CD4-positive, CD25-positive, alpha-beta regulatory T cell (primary cell): ENCODE results near the gene TK2. TPM values are rescaled to one million over a fixed set of nuclear protein-coding genes. Genes with fewer than 3 reads are reported as not detected.

ENCODE experiments used
- ATAC-seq, 2 donors: fragments of 150-1000 bp; cut with Tn5 transposase; one replicate each; pipeline ENCODE4 v1.10.0; 2021; ENCODE audit warnings: low read depth in 2 of 2, moderate number of reproducible peaks in 2 of 2, moderate library complexity in 1 of 2
- DNase-seq, 3 donors: peaks; one replicate each; pipeline versions ENCODE4 v3.0.0 to v3.0.0-alpha.2; 2012 to 2022; ENCODE audit warnings: mixed read lengths in 1 of 3
- H3K27ac ChIP-seq: one replicate; pipeline ENCODE4 v1.7.0; 2013; ENCODE audit warnings: mild to moderate bottlenecking, low read length; ENCODE audit not compliant: insufficient read depth, poor library complexity, severe bottlenecking
- H3K27me3 ChIP-seq: one replicate; pipeline ENCODE4 v1.7.0; 2013; ENCODE audit warnings: low read length; ENCODE audit not compliant: control insufficient read depth, insufficient read depth
- H3K36me3 ChIP-seq: one replicate; pipeline ENCODE4 v1.7.0; 2013; ENCODE audit warnings: mild to moderate bottlenecking, low read length, moderate library complexity; ENCODE audit not compliant: control insufficient read depth, insufficient read depth
- H3K4me1 ChIP-seq: 2 replicates; pipeline ENCODE4 v1.7.0; 2013; ENCODE audit warnings: mild to moderate bottlenecking, low read length; ENCODE audit not compliant: insufficient read depth, control insufficient read depth, poor library complexity, severe bottlenecking
- H3K4me3 ChIP-seq: one replicate; pipeline ENCODE4 v1.7.0; 2013; ENCODE audit warnings: low read depth, mild to moderate bottlenecking, low read length, moderate library complexity
- H3K9me3 ChIP-seq, 2 experiments: 1 replicate in 1 of 2; 2 replicates in 1 of 2; pipeline ENCODE4 v1.7.0; 2013; ENCODE audit warnings: low read length in 2 of 2, mild to moderate bottlenecking in 1 of 2, moderate library complexity in 1 of 2; ENCODE audit not compliant: control insufficient read depth in 2 of 2
- H3K27ac Mint-ChIP-seq, 3 donors: one replicate each; pipeline ENCODE4 v1.8.0; 2020 to 2022; ENCODE audit warnings: mild to moderate bottlenecking in 3 of 3, mixed read lengths in 3 of 3, moderate library complexity in 2 of 3
- H3K27me3 Mint-ChIP-seq: one replicate; pipeline ENCODE4 v1.8.0; 2022; ENCODE audit warnings: mild to moderate bottlenecking, mixed read lengths
- H3K36me3 Mint-ChIP-seq: one replicate; pipeline ENCODE4 v1.8.0; 2020; ENCODE audit warnings: mixed read lengths
- H3K4me1 Mint-ChIP-seq, 4 donors: one replicate each; pipeline ENCODE4 v1.8.0; 2020 to 2022; ENCODE audit warnings: mixed read lengths in 4 of 4, mild to moderate bottlenecking in 1 of 4
- H3K4me3 Mint-ChIP-seq, 4 donors: one replicate each; pipeline ENCODE4 v1.8.0; 2020 to 2022; ENCODE audit warnings: mild to moderate bottlenecking in 4 of 4, mixed read lengths in 4 of 4, moderate library complexity in 3 of 4
- H3K9me3 Mint-ChIP-seq, 7 donors: one replicate each; pipeline ENCODE4 v1.8.0; 2020 to 2022; ENCODE audit warnings: mixed read lengths in 7 of 7, mild to moderate bottlenecking in 3 of 7, moderate library complexity in 2 of 7
- polyA plus RNA-seq, 4 donors: library from polyadenylated mRNA; unstranded; fragments of 300-500 nt; fragmentation: Illumina TruSeq; gene quantifications; one replicate each; pipeline ENCODE4 v1.2.3, GENCODE V29; 2021
- total RNA-seq: library from RNA; stranded (reverse); gene quantifications from one replicate; pipeline ENCODE4 v1.2.3, GENCODE V29; 2022

Gene TK2
- total and polyA plus RNA-seq, 5 donors from 2014 or later = 5.1 to 8.8 (median 8.2) TPM

DNA sequence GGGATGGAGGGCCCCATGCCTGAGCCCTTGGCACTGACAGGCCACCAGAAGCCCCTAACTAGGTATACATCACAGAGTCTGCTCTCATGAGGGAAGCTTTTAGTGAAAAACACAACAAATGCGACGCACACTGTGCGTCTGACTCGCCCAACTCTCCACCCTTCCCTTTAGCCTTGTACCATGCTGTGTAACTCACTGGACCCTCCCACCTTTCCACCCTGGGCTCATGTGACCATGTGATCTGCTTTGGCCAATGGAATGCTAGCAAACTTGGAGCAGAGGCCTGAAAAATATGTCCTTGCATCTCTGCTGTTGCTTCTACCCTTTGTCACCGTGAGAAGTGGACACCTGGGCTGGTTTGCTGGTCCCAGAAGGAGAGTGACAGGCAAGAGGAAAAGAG lies 21.6 kb downstream of the TK2 start:
- no peaks in the 10 kb centered on the region for H3K27me3 ChIP-seq
- H3K27me3 Mint-ChIP-seq = no peaks in the 10 kb centered on the region
- peak overlapping the region in 2 of 3 donors; percentile 63 to 93 for H3K27ac Mint-ChIP-seq
- H3K4me1 Mint-ChIP-seq = peaks cover 5 to 57% (median 31%) of the 10 kb centered on the region in 4 donors
- no peak overlapping the region for H3K4me3 ChIP-seq
- no peaks in the 10 kb centered on the region for H3K9me3 ChIP-seq
- H3K36me3 Mint-ChIP-seq = peaks cover 4% of the 10 kb centered on the region
- no peak for DNase-seq
- no peaks in the 10 kb centered on the region for H3K9me3 Mint-ChIP-seq
- no peak overlapping the region for H3K4me3 Mint-ChIP-seq
- peaks cover 27% of the 10 kb centered on the region for H3K4me1 ChIP-seq
- H3K27ac ChIP-seq = no peak overlapping the region
- ATAC-seq = no peak
- no peaks in the 10 kb centered on the region for H3K36me3 ChIP-seq

DNA sequence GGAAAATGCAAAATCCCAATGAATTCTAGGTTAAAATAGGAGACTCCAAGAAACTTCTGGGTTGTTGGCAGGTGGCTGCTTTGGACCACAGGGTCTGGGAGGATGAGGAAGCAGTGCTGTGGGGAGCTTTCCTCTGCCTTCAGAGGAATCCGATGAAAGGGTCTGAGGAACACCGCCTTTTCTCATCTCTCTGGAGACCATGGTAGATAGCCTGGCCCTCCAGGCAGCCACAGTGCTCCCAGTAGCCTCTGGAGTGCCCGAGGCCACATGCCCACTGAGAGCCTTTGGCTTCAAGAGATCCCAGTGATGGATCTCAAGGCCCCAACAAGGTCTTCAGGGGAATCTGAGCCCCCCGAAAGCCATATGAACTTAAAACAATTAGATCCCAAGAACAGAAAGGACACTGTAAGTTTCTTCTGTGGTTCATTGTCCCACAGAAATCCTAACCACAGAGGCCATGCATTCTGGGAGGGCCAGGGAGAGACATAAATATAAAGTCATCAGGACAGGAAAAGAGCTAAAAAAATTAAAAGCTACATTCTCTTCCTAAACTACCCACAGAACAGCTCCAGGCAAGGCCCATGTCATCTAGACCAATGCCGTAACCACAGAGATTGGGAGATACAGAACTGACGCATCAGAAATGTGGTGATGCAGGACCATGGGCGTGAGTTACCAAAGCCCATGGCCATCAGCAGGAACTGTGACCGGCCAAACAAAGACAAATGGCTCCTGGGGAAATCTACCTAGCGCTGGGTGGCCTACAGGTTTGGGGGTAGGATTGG lies 24.3 kb downstream of the TK2 start:
- Mint-ChIP-seq H3K27me3 (no peaks in the 10 kb centered on the region), H3K36me3 (peaks cover 4% of the 10 kb centered on the region), H3K4me1 (peaks cover 5 to 84% (median 53%) of the 10 kb centered on the region in 4 donors), H3K4me3 (peak overlapping the region in 1 of 4 donors; percentile 4), H3K27ac (peak overlapping the region; percentile 89 to 93 (median 90)), H3K9me3 (no peaks in the 10 kb centered on the region)
- Histone ChIP-seq H3K4me1 (peaks cover 54% of the 10 kb centered on the region), H3K9me3 (no peaks in the 10 kb centered on the region), H3K27ac (peak overlapping the region; percentile 73), H3K27me3 (no peaks in the 10 kb centered on the region), H3K36me3 (no peaks in the 10 kb centered on the region), H3K4me3 (no peak overlapping the region)
- DNase-seq = no peak
- ATAC-seq = no peak

DNA sequence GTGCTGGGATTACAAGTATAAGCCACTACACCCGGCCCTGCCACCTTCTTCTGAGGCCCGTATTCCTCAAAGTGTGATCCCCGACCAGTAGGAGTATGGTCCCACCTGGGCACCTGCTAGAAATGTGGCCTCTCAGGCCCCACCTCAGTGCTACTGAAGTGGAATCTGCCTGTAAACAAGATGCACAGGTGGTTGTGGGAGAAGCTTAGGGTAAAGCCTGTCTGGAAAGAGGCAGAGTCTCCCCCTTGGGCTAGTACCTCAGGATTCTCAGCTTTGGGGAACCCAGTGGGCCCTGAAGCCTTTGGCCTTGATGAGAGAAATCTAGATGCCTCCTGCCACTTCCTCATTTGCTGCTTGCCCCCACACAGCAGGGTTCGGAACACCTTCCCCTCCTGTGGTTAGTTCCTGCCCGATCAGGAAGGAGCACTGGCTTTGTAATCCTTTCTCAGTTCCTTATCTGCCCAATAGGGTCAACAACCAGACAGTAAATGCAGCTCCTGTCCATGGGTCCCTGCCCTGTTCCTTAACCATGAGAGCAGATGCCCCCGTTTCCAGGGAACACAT lies 25.2 kb downstream of the TK2 start:
- no peaks in the 10 kb centered on the region for H3K9me3 Mint-ChIP-seq
- peak overlapping the region; percentile 85 to 93 (median 90) for H3K27ac Mint-ChIP-seq
- H3K4me1 Mint-ChIP-seq = peaks cover 5 to 90% (median 57%) of the 10 kb centered on the region in 4 donors
- peak overlapping the region; percentile 8 to 84 (median 52) for H3K4me3 Mint-ChIP-seq
- ATAC-seq = no peak
- Histone ChIP-seq H3K27me3 (no peaks in the 10 kb centered on the region), H3K4me1 (peaks cover 63% of the 10 kb centered on the region), H3K27ac (peak overlapping the region; percentile 73), H3K4me3 (peak overlapping the region; percentile 19), H3K9me3 (no peaks in the 10 kb centered on the region), H3K36me3 (no peaks in the 10 kb centered on the region)
- H3K36me3 Mint-ChIP-seq = peaks cover 2% of the 10 kb centered on the region
- peak in 2 of 3 donors; percentile 13 to 40 for DNase-seq
- H3K27me3 Mint-ChIP-seq = no peaks in the 10 kb centered on the region

DNA sequence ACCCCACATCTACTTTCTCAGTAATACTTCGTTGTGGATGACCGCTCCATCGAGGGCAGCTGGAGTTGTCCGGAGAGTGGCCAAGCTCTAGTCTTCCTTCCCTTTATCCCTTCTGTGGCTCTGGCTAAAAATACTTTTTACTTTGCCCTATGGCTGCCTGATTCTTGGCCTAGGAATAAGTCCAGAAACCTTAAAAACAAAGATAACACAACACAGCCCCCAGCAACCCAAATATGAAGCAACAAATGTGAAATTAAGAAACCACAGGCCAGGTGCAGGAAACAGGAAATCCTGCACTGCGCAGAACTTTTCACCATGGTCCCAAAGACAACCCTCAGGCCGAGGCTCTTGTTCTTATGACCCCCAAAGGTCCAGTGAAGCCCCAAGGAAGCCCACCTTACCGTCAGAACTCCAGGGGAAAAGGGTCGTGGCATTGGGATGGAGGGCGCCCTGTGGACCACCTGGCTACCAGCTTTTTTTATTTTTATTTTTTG lies 26.0 kb downstream of the TK2 start:
- peak overlapping the region; percentile 71 for H3K4me3 ChIP-seq
- Mint-ChIP-seq H3K27ac (peak overlapping the region; percentile 88 to 93 (median 91)), H3K36me3 (no peaks in the 10 kb centered on the region), H3K4me3 (peak overlapping the region; percentile 81 to 89 (median 85)), H3K4me1 (peaks cover 5 to 93% (median 58%) of the 10 kb centered on the region in 4 donors), H3K9me3 (no peaks in the 10 kb centered on the region), H3K27me3 (no peaks in the 10 kb centered on the region)
- ATAC-seq (peak; percentile 42 to 60), DNase-seq (peak; percentile 14 to 86 (median 70))
- H3K9me3 ChIP-seq = no peaks in the 10 kb centered on the region
- H3K36me3 ChIP-seq = no peaks in the 10 kb centered on the region
- no peaks in the 10 kb centered on the region for H3K27me3 ChIP-seq
- peaks cover 68% of the 10 kb centered on the region for H3K4me1 ChIP-seq
- peak overlapping the region; percentile 73 for H3K27ac ChIP-seq

DNA sequence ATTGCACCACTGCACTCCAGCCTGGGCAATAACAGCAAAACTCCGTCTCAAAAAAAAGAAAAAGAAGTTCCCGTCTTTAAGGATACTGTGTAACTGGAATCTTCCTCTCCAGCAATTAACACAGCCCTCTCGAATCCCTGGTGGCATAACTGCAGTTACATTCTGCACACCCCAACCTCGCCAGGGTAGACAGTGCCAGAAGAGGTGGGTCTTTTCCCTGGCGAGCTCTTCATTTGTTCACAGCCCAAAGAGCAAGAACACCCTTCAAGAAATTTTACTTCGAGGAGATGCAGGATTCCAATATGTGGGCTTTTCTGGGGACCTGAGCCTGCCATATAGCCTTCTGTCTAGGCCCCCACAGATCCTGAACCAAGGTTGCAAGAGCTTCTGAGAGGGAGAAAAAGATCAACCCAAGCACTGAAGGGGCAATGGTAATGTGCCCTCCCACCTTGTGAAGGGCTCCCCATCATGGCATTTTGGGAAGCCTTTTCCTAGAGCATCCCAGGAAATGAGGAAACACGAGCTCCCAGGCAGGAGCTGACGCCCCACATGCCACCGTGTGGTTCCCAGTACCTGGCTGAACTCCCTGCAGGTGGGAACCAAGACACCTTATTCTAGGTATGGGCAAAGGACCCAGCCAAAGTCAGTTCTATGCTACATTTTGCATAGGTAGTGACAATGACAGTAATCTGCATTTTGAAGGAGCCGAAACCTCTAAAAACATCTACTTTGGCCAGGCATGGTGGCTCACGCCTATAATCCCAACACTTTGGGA lies 26.9 kb downstream of the TK2 start:
- no peaks in the 10 kb centered on the region for H3K9me3 Mint-ChIP-seq
- H3K4me1 Mint-ChIP-seq = peaks cover 5 to 94% (median 59%) of the 10 kb centered on the region in 4 donors
- H3K4me3 ChIP-seq = peak overlapping the region; percentile 45

DNA sequence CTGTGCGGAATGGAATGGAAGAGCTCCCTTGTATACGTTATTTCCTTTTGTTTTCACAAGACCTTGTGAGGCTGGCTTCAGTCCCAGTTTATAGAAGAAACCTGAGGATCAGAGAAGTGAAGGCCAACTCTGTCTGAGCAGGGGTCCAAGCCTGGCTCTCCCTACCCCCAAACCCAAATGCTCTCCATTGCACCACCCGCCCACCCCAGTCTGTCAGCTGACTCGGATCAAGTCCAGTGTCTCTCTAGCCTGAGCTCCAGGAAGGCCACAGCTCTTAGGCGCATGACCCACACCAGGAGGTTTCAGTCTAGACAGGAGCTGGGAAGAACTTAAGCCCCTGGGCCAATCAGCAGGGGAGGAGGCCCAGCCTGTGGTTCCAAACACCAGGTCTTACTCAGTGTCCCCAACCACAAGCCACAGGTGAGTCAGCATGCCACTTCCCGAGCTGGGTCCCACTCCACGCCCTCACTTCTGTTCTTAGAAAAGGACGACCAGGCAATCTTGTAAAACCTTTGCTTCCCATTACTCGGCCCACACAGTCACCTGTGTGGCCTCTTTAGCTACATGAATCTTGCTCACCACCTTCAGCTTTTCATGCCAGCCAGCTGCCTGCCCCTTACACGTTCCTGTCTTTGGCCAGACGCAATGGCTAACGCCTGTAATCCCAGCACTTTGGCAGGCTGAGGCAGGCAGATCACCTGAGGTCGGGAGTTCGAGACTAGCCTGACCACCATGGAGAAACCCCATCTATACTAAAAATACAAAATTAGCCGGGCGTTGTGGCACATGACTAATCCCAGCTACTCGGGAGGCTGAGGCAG lies 27.8 kb downstream of the TK2 start:
- peak overlapping the region; percentile 45 for H3K4me3 ChIP-seq
- peak overlapping the region; percentile 73 for H3K27ac ChIP-seq
- no peaks in the 10 kb centered on the region for H3K36me3 Mint-ChIP-seq

More for the DNA sequence above, 26.9 kb downstream of the TK2 start:
- no peak for ATAC-seq
- DNase-seq = no peak
- no peaks in the 10 kb centered on the region for H3K9me3 ChIP-seq
- Mint-ChIP-seq H3K27me3 (no peaks in the 10 kb centered on the region), H3K36me3 (no peaks in the 10 kb centered on the region), H3K4me3 (peak overlapping the region; percentile 81 to 89 (median 87)), H3K27ac (peak overlapping the region; percentile 88 to 93 (median 91))
- peaks cover 71% of the 10 kb centered on the region for H3K4me1 ChIP-seq
- no peaks in the 10 kb centered on the region for H3K27me3 ChIP-seq
- H3K27ac ChIP-seq = peak overlapping the region; percentile 73
- no peaks in the 10 kb centered on the region for H3K36me3 ChIP-seq

More for the DNA sequence above, 27.8 kb downstream of the TK2 start:
- DNase-seq (peak; percentile 54 to 94 (median 63)), ATAC-seq (peak; percentile 83)
- Mint-ChIP-seq H3K4me1 (peaks cover 5 to 96% (median 62%) of the 10 kb centered on the region in 4 donors), H3K4me3 (peak overlapping the region; percentile 73 to 88 (median 84)), H3K27me3 (no peaks in the 10 kb centered on the region), H3K9me3 (no peaks in the 10 kb centered on the region), H3K27ac (peak overlapping the region; percentile 88 to 93 (median 91))
- peaks cover 77% of the 10 kb centered on the region for H3K4me1 ChIP-seq
- H3K27me3 ChIP-seq = no peaks in the 10 kb centered on the region
- H3K36me3 ChIP-seq = no peaks in the 10 kb centered on the region
- no peaks in the 10 kb centered on the region for H3K9me3 ChIP-seq
